IPS-18c (cell line): Measurements from ENCODE around the gene SLC22A12.

ENCODE experiments used
- H3K4me3 ChIP-seq: 2 replicates; pipeline ENCODE4 v1.7.0; 2013; ENCODE audit warnings: low read depth, mild to moderate bottlenecking, low read length, moderate library complexity; ENCODE audit not compliant: insufficient read depth
- H3K9me3 ChIP-seq: one replicate; pipeline ENCODE4 v1.6.1; 2013; ENCODE audit warnings: mild to moderate bottlenecking, low read length, moderate library complexity; ENCODE audit not compliant: control insufficient read depth, insufficient read depth

Gene SLC22A12

DNA sequence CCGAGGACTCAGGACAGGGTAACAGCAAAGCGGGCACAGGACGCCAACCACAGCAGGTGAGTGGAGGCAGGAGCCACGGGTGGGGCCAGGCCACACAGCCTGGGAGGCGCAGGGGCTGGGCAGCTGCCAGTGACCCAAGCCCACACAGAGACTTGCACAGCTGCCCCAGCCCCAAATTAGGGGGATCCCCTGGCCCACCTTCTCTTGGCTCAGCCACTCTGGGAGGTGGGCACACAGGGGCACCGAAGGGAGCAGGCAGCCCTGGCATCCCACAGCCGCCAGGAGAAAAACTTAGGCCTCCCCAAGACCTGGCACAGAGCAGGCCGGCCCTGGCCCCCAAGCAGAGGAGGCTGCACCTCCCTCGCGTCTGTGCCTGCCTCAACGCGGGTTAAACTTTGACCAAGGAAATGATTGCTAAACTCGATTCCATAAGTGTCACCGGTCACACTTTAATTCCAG is at the start of gene SLC22A12:
Gene SLC22A12, plus strand, starts transcription at position 458 of the 459 bp plus-strand sequence. CDS start 337 bp downstream, outside the sequence.
- no peak within 1 kb of the TSS for H3K4me3 ChIP-seq
- H3K9me3 ChIP-seq = peaks cover 11% of the 10 kb centered on the region

DNA sequence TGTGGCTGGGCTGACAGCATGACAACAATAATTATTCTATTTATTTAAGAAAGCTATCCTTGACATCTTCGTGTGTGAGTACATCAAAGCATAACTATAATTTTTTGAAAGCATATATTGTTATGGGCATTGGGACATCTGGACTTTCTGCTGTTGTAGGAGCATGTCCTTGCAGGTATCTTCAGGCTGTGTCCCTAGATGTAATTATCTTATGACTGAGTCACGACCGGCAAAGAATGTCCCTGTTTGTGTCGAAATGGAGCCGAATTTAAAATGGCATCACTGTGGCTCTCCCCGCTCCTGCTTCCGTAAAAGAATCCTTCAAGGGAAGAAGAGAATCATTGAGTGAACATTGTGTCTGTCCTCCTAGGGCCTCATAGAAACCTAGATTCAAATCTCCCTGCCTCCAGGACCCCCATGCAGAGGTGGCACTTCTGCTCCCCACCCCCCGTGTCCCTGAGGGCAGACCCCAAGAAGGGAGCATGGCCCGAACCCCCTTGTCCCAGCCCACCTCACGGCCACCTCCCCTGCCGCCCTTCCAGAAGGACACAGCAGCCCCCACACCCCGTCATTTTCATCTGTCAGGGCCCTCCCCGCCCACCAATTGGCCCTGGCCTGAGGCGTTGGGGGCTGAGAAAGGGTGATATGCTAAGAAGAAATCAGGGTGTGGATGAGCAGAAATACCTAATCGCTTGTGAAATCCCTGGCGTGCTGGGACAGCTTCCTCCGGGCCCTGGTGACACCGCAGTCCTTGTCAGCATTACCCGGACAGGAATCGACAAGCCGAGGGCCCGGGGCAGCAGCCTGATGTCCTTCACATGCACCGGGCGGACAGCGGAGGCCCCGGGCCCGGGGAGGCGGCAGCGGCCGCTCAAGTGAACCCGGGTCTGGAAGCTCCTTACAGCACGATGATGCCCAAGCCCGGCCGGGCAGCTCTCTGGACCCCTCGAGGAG is 48.6 kb upstream of the SLC22A12 start:
- Histone ChIP-seq H3K4me3 (no peak overlapping the region), H3K9me3 (no peaks in the 10 kb centered on the region)

DNA sequence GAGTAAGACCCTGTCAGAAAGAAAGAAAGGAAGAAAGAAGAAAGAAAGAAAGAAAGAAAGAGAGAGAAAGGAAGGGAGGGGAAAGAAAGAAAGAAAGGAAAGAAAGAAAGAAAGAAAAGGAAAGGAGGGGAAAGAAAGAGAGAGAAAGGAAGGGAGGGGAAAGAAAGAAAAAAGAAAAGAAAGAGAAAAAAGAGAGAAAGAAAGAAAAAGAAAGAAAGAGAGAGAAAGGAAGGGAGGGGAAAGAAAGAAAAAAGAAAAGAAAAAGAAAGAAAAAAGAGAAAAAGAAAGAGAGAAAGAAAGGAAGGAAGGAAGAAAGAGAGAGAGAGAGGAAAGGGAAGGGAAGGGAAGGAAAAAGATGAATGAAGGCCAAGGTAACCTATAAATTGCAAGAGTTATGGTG is 47.2 kb upstream of the SLC22A12 start:
- H3K4me3 ChIP-seq = no peak overlapping the region
- H3K9me3 ChIP-seq = no peaks in the 10 kb centered on the region

DNA sequence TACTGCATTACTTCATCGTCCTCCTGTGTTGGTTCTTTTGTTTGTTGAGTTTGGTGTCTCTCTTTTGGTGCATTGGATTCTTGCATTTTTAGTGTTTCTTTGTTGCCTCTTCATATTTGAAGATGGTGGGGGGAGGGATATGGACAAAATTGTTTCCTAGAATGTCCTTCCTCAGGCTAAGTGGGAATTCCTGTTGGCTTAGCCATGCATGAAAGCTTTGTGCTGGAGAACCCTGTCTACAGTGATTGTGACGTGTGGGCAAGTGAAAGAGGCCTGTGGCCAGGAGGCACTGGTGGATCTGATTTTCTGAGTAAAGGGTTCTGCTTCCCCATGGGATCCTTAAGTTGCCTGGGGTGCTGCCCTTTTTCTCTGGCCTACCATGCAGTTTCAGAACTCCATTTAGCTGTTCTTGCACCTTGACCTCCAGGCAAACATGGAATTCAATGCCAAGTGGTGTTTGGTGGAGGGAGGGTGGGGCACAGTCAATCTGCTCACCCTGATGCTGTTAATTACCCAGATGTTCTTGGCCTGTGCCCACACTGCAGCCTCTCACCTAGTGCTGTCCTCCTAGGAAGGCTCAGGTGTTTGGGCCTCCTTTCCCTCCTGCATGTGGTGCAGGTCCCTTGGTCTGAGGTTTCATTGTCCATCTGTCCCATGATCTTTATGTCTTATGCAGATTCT is 46.3 kb upstream of the SLC22A12 start:
- no peak overlapping the region for H3K4me3 ChIP-seq
- H3K9me3 ChIP-seq = no peaks in the 10 kb centered on the region

DNA sequence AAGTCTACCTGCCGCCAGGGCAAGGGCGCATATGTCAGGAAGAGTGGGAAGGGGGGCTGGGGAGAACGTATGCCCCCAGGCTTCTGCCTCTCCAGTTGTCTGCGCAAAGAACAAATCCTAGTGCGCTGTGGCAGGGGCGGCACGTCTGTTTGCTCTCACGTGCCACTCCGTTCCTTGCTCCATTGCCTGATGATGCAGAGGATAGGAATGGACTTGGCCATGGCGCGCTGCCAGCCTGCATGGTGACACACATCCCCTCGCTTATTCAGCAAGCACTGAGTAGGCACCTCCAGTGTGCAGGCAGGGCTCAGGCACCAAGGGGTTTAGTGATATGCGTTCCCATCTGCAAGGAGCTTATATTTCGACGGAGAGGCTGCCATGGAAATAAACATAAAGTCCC is 45.4 kb upstream of the SLC22A12 start:
- Histone ChIP-seq H3K4me3 (no peak overlapping the region), H3K9me3 (no peaks in the 10 kb centered on the region)

DNA sequence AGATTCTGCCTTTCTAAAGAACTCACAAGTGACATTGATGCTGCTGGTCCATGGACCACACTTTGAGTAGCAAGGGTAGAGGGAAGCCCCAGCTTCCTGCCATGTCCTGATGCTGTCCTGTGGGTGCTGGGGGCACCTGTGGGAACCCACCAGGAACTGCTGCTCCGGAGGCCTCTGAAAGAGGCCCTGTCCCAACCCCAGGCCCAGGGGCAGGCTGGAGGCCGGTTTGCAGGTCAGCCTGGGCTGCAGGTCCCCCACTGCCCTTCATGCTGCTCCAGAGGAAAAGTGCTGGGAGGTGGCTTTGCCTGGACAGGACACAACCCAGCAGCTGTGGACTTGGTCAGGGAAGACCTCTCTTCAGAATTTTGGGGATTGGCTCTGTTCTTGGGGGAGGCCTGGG is 44.8 kb upstream of the SLC22A12 start:
- Histone ChIP-seq H3K9me3 (no peaks in the 10 kb centered on the region), H3K4me3 (no peak overlapping the region)

DNA sequence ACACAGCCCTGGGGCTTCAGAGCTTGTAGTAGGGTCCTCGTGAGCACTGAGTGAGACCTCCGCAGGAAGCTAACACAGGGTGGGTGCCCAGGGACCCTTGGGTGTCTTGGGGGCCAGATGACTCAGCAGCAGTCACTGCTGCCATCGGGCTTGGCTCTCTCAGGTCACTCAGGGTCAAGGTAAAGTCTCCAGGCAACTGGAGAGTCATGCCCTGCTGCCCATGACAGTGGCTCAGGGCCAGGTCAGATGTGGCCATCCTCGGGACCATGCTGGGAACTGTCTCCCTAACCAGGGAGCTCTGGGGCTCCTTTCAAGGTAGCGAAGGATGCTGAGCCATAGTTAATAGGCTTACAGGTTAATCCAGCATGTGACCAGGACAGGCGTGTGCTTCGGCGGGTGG is 44.4 kb upstream of the SLC22A12 start:
- no peaks in the 10 kb centered on the region for H3K9me3 ChIP-seq
- no peak overlapping the region for H3K4me3 ChIP-seq

DNA sequence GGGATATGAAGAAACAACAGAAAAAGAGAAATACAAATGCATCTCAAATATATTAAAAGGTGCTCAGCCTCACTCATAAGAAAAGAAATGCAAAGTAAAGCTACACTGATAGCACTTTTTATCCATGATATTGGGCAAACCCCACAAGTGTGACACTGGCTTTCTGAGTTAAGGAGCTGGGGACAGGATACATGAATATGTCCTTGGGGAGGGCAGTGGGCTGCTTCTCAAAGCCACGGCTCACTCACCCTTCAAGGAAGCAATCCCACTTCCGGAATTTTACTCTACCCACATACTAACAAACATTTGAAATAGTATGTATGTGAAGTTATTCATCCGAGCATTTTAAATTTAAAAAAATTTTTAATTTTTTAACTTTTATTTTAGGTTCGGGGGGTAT is 41.1 kb upstream of the SLC22A12 start:
- Histone ChIP-seq H3K4me3 (no peak overlapping the region), H3K9me3 (no peaks in the 10 kb centered on the region)

DNA sequence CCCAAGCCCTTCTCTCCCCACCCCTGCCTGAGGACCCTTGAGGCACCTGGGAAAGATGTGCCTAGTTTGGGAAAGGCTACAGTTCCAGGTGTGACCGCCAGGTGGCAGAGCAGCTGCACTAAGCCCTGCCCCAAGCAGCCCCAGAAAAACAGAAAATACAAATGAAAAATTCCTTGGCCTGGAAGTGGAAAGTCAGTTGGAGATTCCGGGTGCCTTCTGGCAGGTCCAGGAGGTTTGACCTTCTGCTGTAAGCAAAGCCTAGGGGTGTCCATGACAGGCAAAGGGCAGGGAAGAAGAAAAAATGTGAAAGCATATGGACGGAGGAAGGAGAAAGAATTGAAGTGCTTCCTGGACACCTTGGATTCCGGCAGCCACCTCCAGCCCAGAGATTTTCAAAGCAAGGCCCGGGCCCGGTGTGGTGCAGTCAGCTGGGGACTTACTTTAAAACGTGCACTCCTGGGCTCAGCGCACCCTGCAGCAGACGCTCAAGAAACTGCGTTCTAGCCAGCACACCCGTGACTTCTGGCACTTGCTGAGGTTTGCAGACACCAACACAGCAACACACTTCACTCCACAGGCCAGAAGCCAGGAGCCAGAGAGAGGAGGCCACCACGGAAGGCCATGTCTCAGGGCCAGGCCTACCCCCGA is 37.3 kb upstream of the SLC22A12 start:
- Histone ChIP-seq H3K9me3 (no peaks in the 10 kb centered on the region), H3K4me3 (no peak overlapping the region)

DNA sequence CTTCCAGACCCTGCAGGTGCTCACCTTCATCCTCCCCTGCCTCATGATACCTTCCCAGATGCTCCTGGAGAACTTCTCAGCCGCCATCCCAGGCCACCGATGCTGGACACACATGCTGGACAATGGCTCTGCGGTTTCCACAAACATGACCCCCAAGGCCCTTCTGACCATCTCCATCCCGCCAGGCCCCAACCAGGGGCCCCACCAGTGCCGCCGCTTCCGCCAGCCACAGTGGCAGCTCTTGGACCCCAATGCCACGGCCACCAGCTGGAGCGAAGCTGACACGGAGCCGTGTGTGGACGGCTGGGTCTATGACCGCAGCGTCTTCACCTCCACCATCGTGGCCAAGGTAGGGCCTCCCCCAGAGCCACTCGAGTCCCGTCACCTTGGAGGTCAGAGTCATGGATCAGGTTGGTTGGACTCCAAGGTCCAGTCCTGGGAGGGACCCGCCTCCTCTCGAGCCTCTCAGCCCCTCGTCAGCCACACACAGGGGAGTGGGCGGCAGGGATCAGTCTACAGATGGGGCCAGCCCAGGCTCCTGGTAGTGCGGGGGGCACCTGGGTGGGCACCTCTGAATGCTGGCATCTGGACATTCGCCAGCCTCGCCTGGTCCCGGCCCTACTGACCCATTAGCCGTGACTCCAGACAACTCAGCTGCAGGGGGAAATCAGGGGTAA is 34.8 kb upstream of the SLC22A12 start:
- no peak overlapping the region for H3K4me3 ChIP-seq

DNA sequence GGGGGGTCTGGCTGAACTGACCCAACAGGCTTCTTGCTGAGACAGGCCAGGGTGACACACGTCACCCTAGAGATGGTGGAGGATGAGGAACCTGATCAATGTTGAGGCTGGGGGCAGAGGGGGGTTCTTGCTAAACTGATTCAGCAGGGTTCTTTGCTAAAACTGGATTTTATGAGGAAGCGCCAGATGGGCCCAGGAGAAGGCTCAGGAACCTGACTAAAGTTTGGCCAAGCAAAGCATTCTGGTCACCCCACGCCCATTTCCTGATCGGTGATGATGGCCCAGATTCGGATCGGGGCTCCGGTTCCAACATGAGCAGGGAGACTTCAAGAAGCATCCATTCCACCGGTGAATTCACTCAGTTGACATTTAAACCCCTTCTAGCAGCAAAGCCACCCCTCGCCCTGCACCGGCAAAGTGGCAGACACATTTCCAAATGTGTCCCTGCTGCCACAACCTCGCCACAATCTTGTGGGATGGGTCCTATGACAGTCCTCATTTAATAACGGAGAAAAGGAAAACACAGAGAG is 34.2 kb upstream of the SLC22A12 start:
- Histone ChIP-seq H3K9me3 (no peaks in the 10 kb centered on the region), H3K4me3 (no peak overlapping the region)

More for the DNA sequence above, 34.8 kb upstream of the SLC22A12 start:
- H3K9me3 ChIP-seq = no peaks in the 10 kb centered on the region

DNA sequence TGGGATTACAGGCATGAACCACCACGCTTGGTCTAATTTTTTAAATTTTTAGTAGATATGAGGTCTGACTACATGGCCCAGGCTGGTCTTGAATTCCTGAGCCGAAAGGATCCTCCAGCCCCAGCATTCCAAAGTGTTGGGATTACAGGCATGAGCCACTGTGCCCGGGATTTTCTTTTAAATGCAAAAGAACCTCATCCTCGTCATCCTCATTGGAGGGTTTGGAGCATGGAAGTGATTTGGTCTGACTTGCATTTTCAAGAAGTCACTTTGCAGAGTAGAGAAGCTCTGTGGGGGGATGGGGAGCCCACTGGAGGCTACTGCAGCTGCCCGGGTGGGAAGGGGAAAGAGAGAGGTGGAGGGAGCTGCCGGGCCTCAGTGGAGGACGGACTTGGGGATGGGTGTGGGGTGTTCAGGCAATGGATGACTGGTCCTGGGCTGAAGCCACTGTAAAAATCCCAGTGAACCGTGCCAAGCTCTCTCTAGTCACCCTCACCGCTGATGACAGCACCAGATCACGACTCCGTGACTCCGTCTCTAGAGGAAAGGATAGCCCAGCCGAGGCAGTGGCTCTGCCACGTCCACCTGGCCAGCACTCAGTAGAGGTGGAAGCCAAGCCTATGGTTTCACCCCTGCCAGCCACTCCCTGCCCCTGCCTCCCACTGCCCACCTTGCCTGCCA is 32.8 kb upstream of the SLC22A12 start:
- H3K4me3 ChIP-seq = no peak overlapping the region
- H3K9me3 ChIP-seq = no peaks in the 10 kb centered on the region

DNA sequence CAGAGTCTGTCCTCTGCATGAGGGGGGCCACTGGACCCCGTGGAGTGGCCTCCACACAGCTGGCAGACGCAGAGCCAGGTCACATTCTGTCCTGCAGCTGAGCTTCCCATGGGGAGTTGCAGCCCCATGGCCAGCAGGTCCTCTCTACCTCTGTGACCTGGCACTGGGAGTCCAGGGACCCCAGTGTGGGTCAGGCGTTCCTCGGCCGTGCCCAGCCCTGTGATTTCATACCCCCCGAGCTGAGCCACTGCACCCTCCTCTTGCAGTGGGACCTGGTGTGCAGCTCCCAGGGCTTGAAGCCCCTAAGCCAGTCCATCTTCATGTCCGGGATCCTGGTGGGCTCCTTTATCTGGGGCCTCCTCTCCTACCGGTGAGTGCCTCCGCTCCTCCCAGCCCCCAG is 32.2 kb upstream of the SLC22A12 start:
- Histone ChIP-seq H3K4me3 (no peak overlapping the region), H3K9me3 (no peaks in the 10 kb centered on the region)

DNA sequence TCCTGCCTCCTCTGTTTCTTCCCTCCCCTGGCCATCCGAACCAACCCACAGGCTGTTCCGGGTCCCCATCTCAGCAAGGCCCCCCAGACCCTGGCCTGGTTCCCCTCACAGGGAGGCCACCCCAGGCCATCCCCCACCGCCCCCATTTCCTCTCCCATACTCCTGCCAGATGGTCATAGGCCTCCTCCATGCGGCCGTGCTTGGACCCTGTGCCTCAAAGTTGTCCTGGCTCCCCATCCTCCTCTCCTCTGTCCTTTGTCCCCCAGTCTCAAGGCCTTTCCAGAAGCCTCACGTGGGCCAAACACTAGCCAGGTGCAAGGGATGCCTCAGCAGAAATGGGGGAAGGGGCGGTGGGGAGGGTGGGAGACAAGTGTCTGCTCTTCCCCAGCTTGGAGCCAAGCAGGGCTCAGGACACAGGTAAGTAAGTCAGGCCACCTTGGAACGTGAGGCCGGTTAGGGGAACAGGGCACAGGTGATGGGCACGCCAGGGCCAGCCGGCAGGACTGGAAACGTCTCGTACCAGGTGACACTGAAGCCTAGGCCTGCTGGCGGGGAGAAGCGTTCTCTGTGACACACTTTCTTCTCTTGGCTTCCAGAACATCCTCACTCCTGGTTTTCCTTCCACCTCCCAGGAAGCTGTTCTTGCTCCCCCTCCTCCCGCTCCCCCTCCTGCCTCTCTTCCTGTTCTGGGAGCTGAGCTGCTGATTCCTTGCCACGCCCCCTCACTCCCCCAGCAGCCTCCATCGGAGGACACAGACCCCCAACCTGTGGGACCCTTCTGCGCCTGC is 31.5 kb upstream of the SLC22A12 start:
- Histone ChIP-seq H3K4me3 (no peak overlapping the region), H3K9me3 (no peaks in the 10 kb centered on the region)

DNA sequence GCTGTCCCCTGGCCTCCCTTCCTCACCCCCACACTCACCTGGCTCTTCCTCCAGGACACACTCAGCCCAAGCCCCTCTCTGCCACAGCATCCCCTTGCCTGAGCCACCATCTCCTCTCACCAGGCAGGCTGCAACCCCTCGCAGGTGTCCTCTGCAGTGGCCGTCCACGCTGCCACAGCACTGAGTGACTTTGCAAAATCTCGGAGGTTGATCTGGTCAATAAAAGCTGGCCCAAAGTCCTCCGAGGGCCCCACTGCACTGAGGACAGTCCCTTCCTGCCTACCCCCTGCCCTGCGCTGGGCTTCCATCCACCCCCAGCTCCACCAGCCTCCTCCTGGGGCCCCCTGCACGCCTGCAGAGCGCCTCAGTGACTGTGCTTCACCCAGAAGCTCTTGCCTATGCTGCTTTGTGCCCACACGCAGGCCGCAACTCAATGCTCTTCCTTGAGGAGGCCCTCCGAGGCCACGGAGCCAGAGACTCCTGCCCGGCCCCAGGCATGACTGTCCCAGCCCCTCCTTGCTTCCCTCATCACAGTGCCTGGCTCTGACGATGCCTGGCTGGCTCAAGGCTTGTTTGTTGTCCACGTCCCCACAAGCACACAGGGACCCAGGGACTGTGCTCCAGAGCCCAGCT is 30.8 kb upstream of the SLC22A12 start:
- no peak overlapping the region for H3K4me3 ChIP-seq
- H3K9me3 ChIP-seq = no peaks in the 10 kb centered on the region
